NT2/D1 (cell line): ENCODE data around the gene ARFGAP3.

Source experiments
- SUZ12 ChIP-seq: IDR thresholded peaks from 2 replicates; pipeline ENCODE4 v1.6.1; 2011; ENCODE audit not compliant: insufficient read length, insufficient read depth; ENCODE audit errors: extremely low read depth
- YY1 ChIP-seq: IDR thresholded peaks from 2 replicates; pipeline ENCODE4 v1.6.1; 2011; ENCODE audit not compliant: insufficient read length, insufficient read depth
- ZNF274 ChIP-seq: IDR thresholded peaks from 2 replicates; pipeline ENCODE4 v1.6.1; 2011; ENCODE audit warnings: mild to moderate bottlenecking, low read depth, low read length

GRCh38 chr22:42786606-42787356 is 70.3 kb downstream of the ARFGAP3 start:
- TF ChIP-seq ZNF274 (no peak), SUZ12 (no peak), YY1 (no peak)
